Mesothelial cell of epicardium (in vitro differentiated cells): ENCODE measurements around the gene SIGLEC7. TPM values are rescaled to one million over a fixed set of nuclear protein-coding genes. Genes with fewer than 3 reads are reported as not detected.
"Not testable (repeated sequence)": the region's sequence is repeated elsewhere in the genome, so short reads cannot be mapped to it uniquely, and the experiment has no call there.

ENCODE experiments used
- DNase-seq, 2 experiments: peaks; one replicate each; pipeline ENCODE4 v3.0.0; 2021; ENCODE audit warnings: low spot score in 2 of 2; ENCODE audit not compliant: unreplicated experiment in 2 of 2
- H3K27ac Mint-ChIP-seq: 2 replicates; pipeline ENCODE4 v1.8.0; 2021; ENCODE audit warnings: mixed read lengths
- H3K27me3 Mint-ChIP-seq: 2 replicates; pipeline ENCODE4 v1.8.0; 2021; ENCODE audit warnings: low read depth, mixed read lengths
- H3K36me3 Mint-ChIP-seq: 2 replicates; pipeline ENCODE4 v1.8.0; 2021; ENCODE audit warnings: mixed read lengths
- H3K4me1 Mint-ChIP-seq: 2 replicates; pipeline ENCODE4 v1.8.0; 2021; ENCODE audit warnings: mixed read lengths
- H3K4me3 Mint-ChIP-seq: 2 replicates; pipeline ENCODE4 v1.8.0; 2021; ENCODE audit warnings: mild to moderate bottlenecking, moderate library complexity, mixed read lengths
- H3K9me3 Mint-ChIP-seq: 2 replicates; pipeline ENCODE4 v1.8.0; 2021; ENCODE audit warnings: mixed read lengths
- total RNA-seq: library from RNA; stranded (reverse); gene quantifications from 3 replicates; pipeline ENCODE4 v1.2.1, GENCODE V29; 2021
- TF ChIP-seq, protein P1 (sequence below): fragments of 200-600 bp; sonication (generic); IDR thresholded peaks from one replicate; pipeline ENCODE4 v1.5.0; 2021; ENCODE audit warnings: antibody characterized with exemption; ENCODE audit not compliant: unreplicated experiment

Gene SIGLEC7
- total RNA-seq, 1 donor from 2014 or later, result not detected

DNA sequence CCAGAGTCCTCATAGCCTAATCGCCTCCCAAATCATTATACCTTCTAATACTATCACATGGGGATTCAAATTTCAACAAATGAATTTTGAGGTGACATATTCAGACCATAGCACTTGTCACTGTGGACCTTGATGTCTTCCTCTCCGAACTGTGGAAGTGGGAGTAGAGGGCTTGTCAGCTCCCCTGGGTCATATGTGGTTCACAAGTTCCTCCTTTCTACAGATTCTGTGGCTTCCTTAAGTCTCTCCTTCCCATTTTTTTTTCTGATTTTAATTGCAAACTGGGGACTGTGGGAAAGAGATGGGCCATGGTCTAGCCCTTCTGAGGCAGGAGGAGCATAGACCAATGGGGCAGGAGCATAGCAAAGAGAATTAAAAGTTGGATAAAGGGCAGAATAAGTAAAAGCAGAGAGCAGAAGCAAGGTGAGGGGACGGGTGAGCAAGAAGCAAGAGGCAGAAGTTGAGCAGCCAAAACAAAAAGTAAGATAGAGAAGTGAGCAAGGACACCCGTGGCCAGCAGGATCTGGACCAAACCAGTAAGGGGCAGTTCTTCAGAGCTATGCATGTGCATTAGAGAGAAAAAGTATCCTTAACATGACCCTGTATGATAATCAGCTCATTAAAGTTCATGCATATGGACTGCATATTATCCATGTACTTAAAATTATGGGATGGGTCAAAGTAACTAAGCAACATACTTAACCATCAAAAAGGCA lies 2.6 kb upstream of the SIGLEC7 start:
- Mint-ChIP-seq H3K27me3 (peaks cover 57% of the 10 kb centered on the region), H3K9me3 (peaks cover 16% of the 10 kb centered on the region), H3K27ac (no peak overlapping the region), H3K4me1 (no peaks in the 10 kb centered on the region), H3K4me3 (no peak overlapping the region), H3K36me3 (no peaks in the 10 kb centered on the region)
- no peak for DNase-seq
- TF ChIP-seq, protein P1, sequence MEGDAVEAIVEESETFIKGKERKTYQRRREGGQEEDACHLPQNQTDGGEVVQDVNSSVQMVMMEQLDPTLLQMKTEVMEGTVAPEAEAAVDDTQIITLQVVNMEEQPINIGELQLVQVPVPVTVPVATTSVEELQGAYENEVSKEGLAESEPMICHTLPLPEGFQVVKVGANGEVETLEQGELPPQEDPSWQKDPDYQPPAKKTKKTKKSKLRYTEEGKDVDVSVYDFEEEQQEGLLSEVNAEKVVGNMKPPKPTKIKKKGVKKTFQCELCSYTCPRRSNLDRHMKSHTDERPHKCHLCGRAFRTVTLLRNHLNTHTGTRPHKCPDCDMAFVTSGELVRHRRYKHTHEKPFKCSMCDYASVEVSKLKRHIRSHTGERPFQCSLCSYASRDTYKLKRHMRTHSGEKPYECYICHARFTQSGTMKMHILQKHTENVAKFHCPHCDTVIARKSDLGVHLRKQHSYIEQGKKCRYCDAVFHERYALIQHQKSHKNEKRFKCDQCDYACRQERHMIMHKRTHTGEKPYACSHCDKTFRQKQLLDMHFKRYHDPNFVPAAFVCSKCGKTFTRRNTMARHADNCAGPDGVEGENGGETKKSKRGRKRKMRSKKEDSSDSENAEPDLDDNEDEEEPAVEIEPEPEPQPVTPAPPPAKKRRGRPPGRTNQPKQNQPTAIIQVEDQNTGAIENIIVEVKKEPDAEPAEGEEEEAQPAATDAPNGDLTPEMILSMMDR, result no peak

DNA sequence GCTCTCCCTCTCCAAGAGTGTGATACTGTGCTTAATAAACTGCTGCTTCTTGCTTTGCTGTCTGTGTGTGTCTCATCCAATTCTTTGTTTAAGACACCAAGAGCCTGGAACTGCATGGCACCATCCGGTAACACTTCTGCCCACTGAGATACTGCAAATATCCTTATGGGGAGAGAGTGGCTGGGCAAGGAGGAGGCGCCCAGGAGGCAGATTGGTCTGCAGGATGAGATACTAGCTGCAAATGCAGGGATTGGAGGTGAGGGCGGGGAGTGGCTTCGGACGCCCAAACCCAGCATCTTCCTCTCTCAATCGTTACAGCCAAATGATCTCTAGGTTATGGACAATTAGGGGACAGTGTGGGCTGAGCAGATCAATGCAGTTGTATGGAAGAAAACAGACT lies 1.7 kb upstream of the SIGLEC7 start:
- Mint-ChIP-seq H3K27me3 (peaks cover 50% of the 10 kb centered on the region), H3K4me1 (no peaks in the 10 kb centered on the region), H3K36me3 (no peaks in the 10 kb centered on the region), H3K4me3 (no peak overlapping the region), H3K9me3 (peaks cover 7% of the 10 kb centered on the region), H3K27ac (no peak overlapping the region)
- TF ChIP-seq, protein P1, result no peak
- DNase-seq, result no peak

GRCh38 chr19:51141181-51141580 lies 920 bp upstream of the SIGLEC7 start:
- Mint-ChIP-seq H3K9me3 (no peaks in the 10 kb centered on the region), H3K27ac (no peak overlapping the region)
- DNase-seq, result peak in 1 of 2 experiments; percentile 17

GRCh38 chr19:51142809-51143475 lies 841 bp downstream of the SIGLEC7 start:
- H3K36me3 Mint-ChIP-seq, H3K4me3 Mint-ChIP-seq, H3K9me3 Mint-ChIP-seq, H3K27ac Mint-ChIP-seq, H3K4me1 Mint-ChIP-seq: not testable (repeated sequence)
- H3K27me3 Mint-ChIP-seq, result peaks cover 33% of the 10 kb centered on the region
- peak in 1 of 2 experiments; percentile 11 for DNase-seq

More at GRCh38 chr19:51141181-51141580, 920 bp upstream of the SIGLEC7 start:
- no peak overlapping the region for H3K4me3 Mint-ChIP-seq
- no peaks in the 10 kb centered on the region for H3K4me1 Mint-ChIP-seq
- peaks cover 46% of the 10 kb centered on the region for H3K27me3 Mint-ChIP-seq
- no peaks in the 10 kb centered on the region for H3K36me3 Mint-ChIP-seq
- TF ChIP-seq, protein P1, result no peak

DNA sequence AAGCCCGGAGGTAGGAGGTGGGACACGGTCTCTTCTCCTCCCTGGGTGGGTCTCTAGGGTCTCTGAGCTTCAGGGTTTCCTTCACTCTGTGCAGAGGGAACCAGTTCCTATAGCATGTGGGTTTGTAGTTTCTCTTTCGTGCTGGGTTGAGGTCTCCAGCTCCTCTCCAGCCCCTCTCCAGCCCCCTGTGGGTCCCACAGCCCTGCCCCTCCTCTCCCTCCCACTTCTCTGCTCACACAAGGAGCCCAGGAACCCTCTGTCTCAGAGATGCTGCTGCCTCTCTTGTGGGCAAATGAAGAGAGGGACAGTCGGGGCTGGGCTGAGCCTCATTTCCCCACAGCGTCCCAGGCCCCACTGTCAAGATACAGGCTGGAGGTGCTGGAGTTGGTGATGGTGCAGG lies 1.4 kb downstream of the SIGLEC7 start:
- TF ChIP-seq, protein P1, result no peak
- Mint-ChIP-seq H3K4me1 (no peaks in the 10 kb centered on the region), H3K27ac (no peak overlapping the region), H3K9me3 (no peaks in the 10 kb centered on the region), H3K4me3 (no peak overlapping the region), H3K36me3 (no peaks in the 10 kb centered on the region), H3K27me3 (peaks cover 33% of the 10 kb centered on the region)
- DNase-seq, result no peak

GRCh38 chr19:51144482-51145045 lies 2.5 kb downstream of the SIGLEC7 start:
- Mint-ChIP-seq H3K4me1 (no peaks in the 10 kb centered on the region), H3K27ac (no peak overlapping the region), H3K27me3 (peaks cover 24% of the 10 kb centered on the region), H3K9me3 (peaks cover 4% of the 10 kb centered on the region), H3K4me3 (no peak overlapping the region), H3K36me3 (no peaks in the 10 kb centered on the region)
- no peak for DNase-seq
- TF ChIP-seq, protein P1, result no peak
